H1 (cell line): ENCODE data around the gene SLC30A3.

Experiments used
- CBX5 ChIP-seq: fragments of 300-800, 300-1000 bp; sonication (generic); IDR thresholded peaks from 2 replicates; pipeline ENCODE4 v1.7.1; 2016; ENCODE audit warnings: antibody characterized with exemption, low read length, low read depth
- HDAC6 ChIP-seq: IDR thresholded peaks from one replicate; pipeline ENCODE4 v1.7.1; 2012; ENCODE audit warnings: low read depth, mild to moderate bottlenecking, inconsistent platforms, low read length, moderate library complexity
- POLR2A ChIP-seq, 2 experiments: IDR thresholded peaks; 1 replicate in 1 of 2; 2 replicates in 1 of 2; pipeline ENCODE4 v1.6.1; 2011; ENCODE audit warnings: low read depth in 2 of 2, low read length in 2 of 2, mild to moderate bottlenecking in 2 of 2; ENCODE audit errors: control extremely low read depth in 1 of 2
- POU5F1 ChIP-seq: IDR thresholded peaks from 2 replicates; pipeline ENCODE4 v1.6.1; 2011; ENCODE audit warnings: low read depth, mild to moderate bottlenecking, low read length, moderate library complexity
- TF ChIP-seq, protein P1 (sequence below), 3 experiments: IDR thresholded peaks; 1 replicate in 2 of 3; 2 replicates in 1 of 3; pipeline versions ENCODE4 v1.5.1 to v1.6.1; 2011; ENCODE audit warnings: low read length in 3 of 3, mild to moderate bottlenecking in 3 of 3, inconsistent platforms in 2 of 3, low read depth in 1 of 3, moderate library complexity in 1 of 3; ENCODE audit not compliant: insufficient read depth in 1 of 3; ENCODE audit errors: control extremely low read depth in 1 of 3

DNA sequence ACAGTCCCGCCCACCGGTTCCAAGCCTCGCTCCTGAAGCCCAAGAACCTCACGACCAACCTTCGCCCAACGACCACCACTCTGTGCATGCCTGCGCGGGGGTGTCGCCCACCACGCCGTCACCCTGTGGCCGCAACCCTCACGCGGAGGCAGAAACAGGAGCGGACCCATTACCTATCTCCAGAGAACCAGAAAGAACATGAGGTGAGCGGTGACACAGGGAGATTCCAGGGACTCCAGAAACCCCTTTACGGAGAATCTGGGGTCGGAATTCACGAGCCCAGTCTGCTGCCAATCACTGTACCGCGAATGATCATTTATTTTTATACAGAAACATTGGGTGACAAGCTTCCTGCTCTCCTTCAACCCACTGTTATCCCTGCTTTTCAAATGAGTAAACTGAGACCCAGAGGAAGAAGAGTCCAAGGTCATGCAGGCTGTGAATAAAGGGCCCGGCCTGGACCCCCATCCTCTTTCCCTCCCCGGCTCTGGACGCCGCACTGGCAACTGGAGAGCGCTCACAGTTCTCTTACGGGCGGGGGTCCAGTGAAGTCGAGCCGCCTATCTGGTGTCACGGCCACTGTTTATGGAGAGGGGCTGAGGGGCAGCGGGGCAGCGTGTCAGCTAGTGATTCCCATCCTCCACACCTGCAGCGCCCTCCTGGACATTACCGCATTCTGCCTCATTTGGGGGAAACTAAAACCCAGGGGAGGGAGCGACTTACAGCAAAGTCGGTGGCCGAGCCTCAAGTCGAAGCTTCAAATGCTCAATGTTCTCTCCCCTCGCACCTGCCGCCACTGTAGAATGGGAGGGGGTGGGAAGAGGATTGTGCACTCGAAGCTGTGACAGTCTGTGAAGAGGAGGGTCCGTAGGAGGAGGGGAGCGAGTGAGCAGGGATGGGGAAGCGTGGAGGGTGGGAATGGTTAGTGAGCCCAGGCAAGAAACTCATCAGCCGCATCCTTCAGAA lies 723 bp upstream of the SLC30A3 start:
- TF ChIP-seq CBX5: no peak
- no peak for TF ChIP-seq POU5F1
- TF ChIP-seq, protein P1, sequence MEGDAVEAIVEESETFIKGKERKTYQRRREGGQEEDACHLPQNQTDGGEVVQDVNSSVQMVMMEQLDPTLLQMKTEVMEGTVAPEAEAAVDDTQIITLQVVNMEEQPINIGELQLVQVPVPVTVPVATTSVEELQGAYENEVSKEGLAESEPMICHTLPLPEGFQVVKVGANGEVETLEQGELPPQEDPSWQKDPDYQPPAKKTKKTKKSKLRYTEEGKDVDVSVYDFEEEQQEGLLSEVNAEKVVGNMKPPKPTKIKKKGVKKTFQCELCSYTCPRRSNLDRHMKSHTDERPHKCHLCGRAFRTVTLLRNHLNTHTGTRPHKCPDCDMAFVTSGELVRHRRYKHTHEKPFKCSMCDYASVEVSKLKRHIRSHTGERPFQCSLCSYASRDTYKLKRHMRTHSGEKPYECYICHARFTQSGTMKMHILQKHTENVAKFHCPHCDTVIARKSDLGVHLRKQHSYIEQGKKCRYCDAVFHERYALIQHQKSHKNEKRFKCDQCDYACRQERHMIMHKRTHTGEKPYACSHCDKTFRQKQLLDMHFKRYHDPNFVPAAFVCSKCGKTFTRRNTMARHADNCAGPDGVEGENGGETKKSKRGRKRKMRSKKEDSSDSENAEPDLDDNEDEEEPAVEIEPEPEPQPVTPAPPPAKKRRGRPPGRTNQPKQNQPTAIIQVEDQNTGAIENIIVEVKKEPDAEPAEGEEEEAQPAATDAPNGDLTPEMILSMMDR (IDR thresholded peaks at IDR 0.05; ENCODE audit: control extremely low read depth in 1 of 3, insufficient read depth in 1 of 3, low read depth in 1 of 3, low read length in 3 of 3): no peak
- TF ChIP-seq HDAC6: no peak
- TF ChIP-seq POLR2A (IDR thresholded peaks at IDR 0.05; ENCODE audit: control extremely low read depth in 1 of 2, low read depth in 2 of 2, low read length in 2 of 2): no peak
